Activated naive CD4-positive, alpha-beta T cell treated with anti-CD3 and anti-CD28 coated beads, Interleukin-2, amount 10 ng/mL, durations not matched to agents 7 days and 5 days (primary cell): ENCODE measurements around the gene TNRC18.

Source experiments
- CTCF ChIA-PET: fragments of 350-600 bp; sonication (Branson Sonifier 250); formaldehyde crosslinking; loops from one replicate; lab custom pipeline; 2021; ENCODE audit warnings: antibody characterized with exemption; lab: Charles Lee
- DNase-seq: peaks from one replicate; pipeline ENCODE4 v3.0.0-alpha.2; 2020
- H3K27ac Mint-ChIP-seq: one replicate; pipeline ENCODE4 v1.8.0; 2021; ENCODE audit warnings: mild to moderate bottlenecking, moderate library complexity, mixed read lengths
- H3K27me3 Mint-ChIP-seq: one replicate; pipeline ENCODE4 v1.8.0; 2021; ENCODE audit warnings: mild to moderate bottlenecking, mixed read lengths
- H3K36me3 Mint-ChIP-seq: one replicate; pipeline ENCODE4 v1.8.0; 2021; ENCODE audit warnings: mixed read lengths
- H3K4me1 Mint-ChIP-seq: one replicate; pipeline ENCODE4 v1.8.0; 2021; ENCODE audit warnings: mixed read lengths
- H3K4me3 Mint-ChIP-seq: one replicate; pipeline ENCODE4 v1.8.0; 2021; ENCODE audit warnings: mild to moderate bottlenecking, moderate library complexity, mixed read lengths
- H3K9me3 Mint-ChIP-seq: one replicate; pipeline ENCODE4 v1.8.0; 2021; ENCODE audit warnings: mixed read lengths

TNRC18 gene

GRCh38 chr7:5428478-5429252 lies 5.0 kb upstream of the TNRC18 start:
- H3K4me3 Mint-ChIP-seq, result no peak overlapping the region
- H3K27ac Mint-ChIP-seq, result peak overlapping the region; percentile 30
- no peak for DNase-seq
- no peaks in the 10 kb centered on the region for H3K36me3 Mint-ChIP-seq
- H3K9me3 Mint-ChIP-seq, result peaks cover 5% of the 10 kb centered on the region
- peaks cover 39% of the 10 kb centered on the region for H3K4me1 Mint-ChIP-seq
- peaks cover 100% of the 10 kb centered on the region for H3K27me3 Mint-ChIP-seq
- CTCF ChIA-PET, result no interaction called here

DNA sequence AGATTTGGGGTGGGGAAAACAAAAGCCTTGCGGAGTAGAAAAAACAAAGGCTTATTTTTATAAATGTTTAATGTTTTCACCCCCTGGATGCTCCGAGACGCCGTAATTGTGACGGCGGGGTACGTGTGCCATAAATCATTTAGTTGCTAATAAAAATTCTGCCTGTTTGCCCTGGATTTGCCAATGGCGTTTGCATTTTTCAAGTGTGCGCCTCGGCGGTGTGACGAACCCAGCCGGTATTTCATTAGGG lies 2.5 kb upstream of the TNRC18 start:
- Mint-ChIP-seq H3K9me3 (no peaks in the 10 kb centered on the region), H3K27me3 (peaks cover 99% of the 10 kb centered on the region)
- DNase-seq, result no peak

DNA sequence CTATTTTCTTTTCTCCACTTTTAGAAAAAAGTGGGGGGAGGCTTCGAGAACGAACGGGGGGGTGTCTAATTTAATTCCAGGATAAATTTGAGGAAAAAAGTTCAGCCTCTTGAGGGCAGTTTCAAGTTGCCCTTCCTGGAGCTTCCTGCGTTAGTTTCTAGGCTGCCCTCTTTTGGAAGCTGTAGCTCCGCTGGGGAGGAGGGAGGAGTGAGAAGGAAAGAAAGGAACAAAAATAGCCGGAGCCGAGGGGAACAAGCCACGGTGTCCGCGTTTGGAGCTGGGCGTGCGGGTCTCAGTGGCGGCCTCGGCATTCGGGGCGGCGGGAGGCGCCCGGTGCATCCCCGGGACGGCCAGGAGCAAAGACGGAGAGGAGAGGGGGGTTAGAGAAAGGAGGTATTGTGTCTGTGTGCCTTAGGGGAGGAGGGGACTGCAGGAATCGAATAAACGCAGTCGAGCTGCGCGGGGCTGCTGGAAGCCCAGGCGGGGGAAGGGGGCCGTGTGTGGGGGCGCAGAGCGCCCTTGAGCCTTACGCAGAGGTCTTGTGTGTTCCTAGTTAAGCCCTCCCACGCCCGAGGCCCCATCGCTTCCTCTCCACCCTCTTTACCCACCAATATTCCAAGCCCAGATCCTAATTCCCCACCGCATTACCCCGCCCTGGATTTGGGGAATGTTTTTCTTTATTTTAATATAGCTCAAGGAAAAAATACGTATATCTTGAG lies 2.0 kb upstream of the TNRC18 start:
- Mint-ChIP-seq H3K27me3 (peaks cover 99% of the 10 kb centered on the region), H3K27ac (peak overlapping the region; percentile 70), H3K4me1 (peaks cover 57% of the 10 kb centered on the region), H3K36me3 (no peaks in the 10 kb centered on the region), H3K4me3 (peak overlapping the region; percentile 26), H3K9me3 (no peaks in the 10 kb centered on the region)
- DNase-seq, result no peak
- CTCF ChIA-PET, result interaction anchor here (2.1 kb wide), 1 partner anchor 29 kb away, joined by 4 read pairs; no protein-coding TSS in a partner anchor

More for the DNA sequence above, 2.5 kb upstream of the TNRC18 start:
- Mint-ChIP-seq H3K4me1 (peaks cover 55% of the 10 kb centered on the region), H3K36me3 (no peaks in the 10 kb centered on the region), H3K27ac (peak overlapping the region; percentile 70), H3K4me3 (no peak overlapping the region)
- CTCF ChIA-PET, result interaction anchor here (2.1 kb wide), 1 partner anchor 30 kb away, joined by 4 read pairs; no protein-coding TSS in a partner anchor

GRCh38 chr7:5424749-5425506 lies 1.3 kb upstream of the TNRC18 start:
- Mint-ChIP-seq H3K9me3 (no peaks in the 10 kb centered on the region), H3K4me1 (peaks cover 58% of the 10 kb centered on the region), H3K27me3 (peaks cover 99% of the 10 kb centered on the region), H3K4me3 (peak overlapping the region; percentile 21), H3K27ac (peak overlapping the region; percentile 39), H3K36me3 (no peaks in the 10 kb centered on the region)
- CTCF ChIA-PET, result interaction anchor here (2.1 kb wide), 1 partner anchor 29 kb away, joined by 4 read pairs; no protein-coding TSS in a partner anchor
- no peak for DNase-seq

DNA sequence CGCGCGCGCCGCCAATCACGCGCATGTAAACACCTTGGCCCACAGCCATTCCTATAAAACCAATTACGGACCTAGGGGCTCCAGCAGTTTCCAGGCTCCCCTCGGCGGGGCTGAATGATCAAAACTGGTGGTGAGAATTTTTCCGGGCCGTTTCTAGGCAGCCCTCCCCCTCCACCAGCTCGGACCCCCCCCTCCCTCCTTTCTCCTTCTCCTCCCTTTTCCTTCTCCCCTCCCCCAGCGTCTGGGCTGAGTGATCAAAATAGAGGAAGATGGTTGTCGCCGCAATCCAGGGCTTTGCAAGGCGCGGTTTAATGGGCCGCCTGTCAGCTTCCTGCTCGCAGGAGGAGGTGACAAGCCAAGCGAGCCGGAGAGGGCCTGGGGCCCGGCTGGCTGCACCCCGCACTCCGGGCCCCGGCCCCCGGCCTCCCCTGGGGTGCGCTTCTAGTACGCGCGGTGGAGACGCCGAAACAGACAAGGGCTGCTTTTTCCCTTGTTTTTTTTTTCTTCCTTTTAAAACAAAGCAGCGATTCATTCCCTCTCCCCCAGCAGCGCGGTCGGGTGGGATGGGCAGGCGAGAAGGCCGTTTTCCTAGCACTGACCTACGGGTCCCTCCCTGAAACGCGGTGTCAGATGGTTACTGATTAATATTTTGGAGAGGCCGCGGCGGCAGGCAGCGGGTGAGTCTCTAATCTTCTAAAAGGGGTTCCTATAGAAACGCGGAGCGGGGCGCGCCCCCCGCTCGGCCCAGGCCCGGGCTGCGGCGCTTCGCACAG lies 528 bp upstream of the TNRC18 start:
- peaks cover 2% of the 10 kb centered on the region for H3K36me3 Mint-ChIP-seq
- peak overlapping the region; percentile 62 for H3K4me3 Mint-ChIP-seq
- H3K9me3 Mint-ChIP-seq, result no peaks in the 10 kb centered on the region
- peaks cover 99% of the 10 kb centered on the region for H3K27me3 Mint-ChIP-seq
- H3K27ac Mint-ChIP-seq, result peak overlapping the region; percentile 58
- peak; percentile 66 for DNase-seq
- CTCF ChIA-PET, result interaction anchor here (2.1 kb wide), 1 partner anchor 28 kb away, joined by 4 read pairs; no protein-coding TSS in a partner anchor
- peaks cover 53% of the 10 kb centered on the region for H3K4me1 Mint-ChIP-seq

- H3K36me3 Mint-ChIP-seq, result peaks cover 3% of the 10 kb centered on the region
- CTCF ChIA-PET, result interaction anchor here (0.6 to 1.0 kb wide), 3 partner anchors 12 to 168 kb away, joined by 3 to 4 read pairs (median 3); no protein-coding TSS in a partner anchor
- DNase-seq, result no peak
- H3K4me3 Mint-ChIP-seq, result peak overlapping the region; percentile 59
- H3K27ac Mint-ChIP-seq, result no peak overlapping the region
- H3K4me1 Mint-ChIP-seq, result peaks cover 51% of the 10 kb centered on the region
- peaks cover 99% of the 10 kb centered on the region for H3K27me3 Mint-ChIP-seq
- no peaks in the 10 kb centered on the region for H3K9me3 Mint-ChIP-seq
These were observed 983 bp downstream of the TNRC18 start for GRCh38 chr7:5422396-5423305.

- peaks cover 3% of the 10 kb centered on the region for H3K36me3 Mint-ChIP-seq
- no peak overlapping the region for H3K27ac Mint-ChIP-seq
- no peak for DNase-seq
- peaks cover 47% of the 10 kb centered on the region for H3K4me1 Mint-ChIP-seq
- peaks cover 99% of the 10 kb centered on the region for H3K27me3 Mint-ChIP-seq
- CTCF ChIA-PET, result interaction anchor here (0.6 to 1.0 kb wide), 2 partner anchors 11 to 56 kb away, joined by 3 to 4 read pairs; no protein-coding TSS in a partner anchor
- no peaks in the 10 kb centered on the region for H3K9me3 Mint-ChIP-seq
- H3K4me3 Mint-ChIP-seq, result peak overlapping the region; percentile 59
These were observed 1.8 kb downstream of the TNRC18 start for GRCh38 chr7:5421714-5422395.

DNA sequence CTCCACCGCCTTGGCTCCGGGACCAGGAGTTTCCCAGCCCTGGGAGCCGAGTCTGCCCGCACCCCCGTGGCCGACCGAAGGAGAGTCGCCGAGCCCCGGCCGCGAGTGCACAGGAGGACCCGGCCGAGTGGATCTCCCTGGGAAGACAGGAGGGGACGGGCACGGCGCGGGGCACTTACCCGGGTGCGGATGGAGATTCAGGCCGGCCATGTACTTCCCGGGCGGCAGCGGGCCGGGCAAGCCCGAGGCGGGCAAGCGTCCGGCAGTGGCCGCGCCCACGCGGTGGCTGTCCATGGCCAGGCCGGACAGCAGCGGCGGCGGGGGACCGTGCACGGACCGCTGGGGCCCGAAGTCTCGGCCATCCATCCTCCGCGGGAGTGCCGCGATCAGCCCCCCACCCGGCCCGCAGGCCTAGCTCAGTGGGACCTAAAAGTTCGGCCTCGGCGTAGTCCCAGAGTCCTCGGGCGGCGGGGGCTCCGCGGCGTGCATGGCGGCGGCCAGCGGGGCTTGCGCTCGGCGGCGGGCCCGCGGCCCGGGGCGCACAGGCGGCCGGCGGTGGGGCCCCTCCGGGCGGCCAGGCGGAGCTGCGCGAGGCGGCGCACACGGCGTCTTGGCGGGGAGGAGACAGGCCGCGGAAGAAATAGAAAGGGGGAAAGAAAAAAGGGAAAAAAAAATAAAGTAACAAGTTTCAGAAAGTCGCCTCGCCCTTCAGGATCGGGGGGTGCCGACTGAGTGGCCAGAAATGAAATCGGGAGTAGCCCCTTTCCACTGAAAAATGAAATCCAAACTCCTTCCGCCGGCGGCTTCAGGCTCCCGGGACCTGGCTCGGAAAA lies 2.5 kb downstream of the TNRC18 start:
- Mint-ChIP-seq H3K27me3 (peaks cover 99% of the 10 kb centered on the region), H3K4me1 (peaks cover 47% of the 10 kb centered on the region), H3K27ac (peak overlapping the region; percentile 49), H3K36me3 (peaks cover 3% of the 10 kb centered on the region), H3K9me3 (no peaks in the 10 kb centered on the region), H3K4me3 (peak overlapping the region; percentile 45)
- DNase-seq, result no peak
- CTCF ChIA-PET, result no interaction called here

- peaks cover 99% of the 10 kb centered on the region for H3K27me3 Mint-ChIP-seq
- peaks cover 40% of the 10 kb centered on the region for H3K4me1 Mint-ChIP-seq
- DNase-seq, result no peak
- CTCF ChIA-PET, result no interaction called here
- peak overlapping the region; percentile 34 for H3K4me3 Mint-ChIP-seq
- H3K27ac Mint-ChIP-seq, result peak overlapping the region; percentile 49
- H3K9me3 Mint-ChIP-seq, result no peaks in the 10 kb centered on the region
- H3K36me3 Mint-ChIP-seq, result peaks cover 3% of the 10 kb centered on the region
These were observed 3.4 kb downstream of the TNRC18 start for GRCh38 chr7:5420067-5420880.

GRCh38 chr7:5419539-5420066 lies 4.0 kb downstream of the TNRC18 start:
- no peak for DNase-seq
- peaks cover 3% of the 10 kb centered on the region for H3K36me3 Mint-ChIP-seq
- peaks cover 33% of the 10 kb centered on the region for H3K4me1 Mint-ChIP-seq
- CTCF ChIA-PET, result no interaction called here
- H3K27ac Mint-ChIP-seq, result peak overlapping the region; percentile 28
- H3K4me3 Mint-ChIP-seq, result peak overlapping the region; percentile 31
- peaks cover 99% of the 10 kb centered on the region for H3K27me3 Mint-ChIP-seq
- no peaks in the 10 kb centered on the region for H3K9me3 Mint-ChIP-seq

DNA sequence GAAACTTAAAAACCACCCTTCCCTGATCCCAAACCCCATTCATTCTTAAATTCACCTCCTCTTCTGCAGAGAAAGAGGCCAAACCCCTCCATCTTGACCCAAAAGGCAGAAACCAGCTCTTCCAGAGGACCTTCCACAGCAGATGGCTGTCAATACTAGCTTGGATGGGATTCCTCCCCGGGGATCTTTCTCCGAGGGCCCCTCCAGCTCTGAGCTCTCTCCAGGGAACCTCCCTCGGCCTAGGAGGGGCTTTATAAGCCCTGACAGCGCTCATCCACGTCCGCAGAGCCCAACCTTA lies 5.4 kb downstream of the TNRC18 start:
- Mint-ChIP-seq H3K4me3 (no peak overlapping the region), H3K27ac (peak overlapping the region; percentile 7), H3K27me3 (peaks cover 99% of the 10 kb centered on the region), H3K4me1 (peaks cover 25% of the 10 kb centered on the region), H3K36me3 (peaks cover 3% of the 10 kb centered on the region), H3K9me3 (no peaks in the 10 kb centered on the region)
- DNase-seq, result no peak
- CTCF ChIA-PET, result no interaction called here
